C4-2B (cell line): ENCODE data around the gene GLT1D1.

ENCODE experiments used
- H3K27ac ChIP-seq: fragments of 450-650 bp; 2 replicates; pipeline ENCODE4 v1.5.1; 2017
- CTCF ChIP-seq: fragments of 450-650 bp; conservative IDR thresholded peaks from 2 replicates; pipeline ENCODE4 v1.5.1; 2017; ENCODE audit warnings: mild to moderate bottlenecking
- ZFX ChIP-seq: fragments of 450-650 bp; IDR thresholded peaks from 2 replicates; pipeline ENCODE4 v1.6.1; 2017

GLT1D1 gene

GRCh38 chr12:128980623-128981022 is 127.3 kb downstream of the GLT1D1 start:
- H3K27ac ChIP-seq: no peak overlapping the region
- TF ChIP-seq CTCF: no peak
- TF ChIP-seq ZFX: no peak

GRCh38 chr12:128981971-128982533 is 128.8 kb downstream of the GLT1D1 start:
- TF ChIP-seq CTCF (no peak), ZFX (no peak)
- H3K27ac ChIP-seq: no peak overlapping the region

- H3K27ac ChIP-seq: no peak overlapping the region
- TF ChIP-seq CTCF: no peak
- TF ChIP-seq ZFX: no peak
These were observed 129.7 kb downstream of the GLT1D1 start for GRCh38 chr12:128982933-128983332.

GRCh38 chr12:128983371-128983770 is 130.1 kb downstream of the GLT1D1 start:
- H3K27ac ChIP-seq: no peak overlapping the region
- TF ChIP-seq CTCF: no peak
- no peak for TF ChIP-seq ZFX

GRCh38 chr12:128986957-128987356 is 133.7 kb downstream of the GLT1D1 start:
- H3K27ac ChIP-seq: no peak overlapping the region
- TF ChIP-seq ZFX (no peak), CTCF (no peak)

- no peak overlapping the region for H3K27ac ChIP-seq
- TF ChIP-seq CTCF: no peak
- TF ChIP-seq ZFX: no peak
These were observed 136.0 kb downstream of the GLT1D1 start for GRCh38 chr12:128989287-128989686.

- TF ChIP-seq ZFX (no peak), CTCF (no peak)
These were observed 138.4 kb downstream of the GLT1D1 start for GRCh38 chr12:128991716-128992115.

More at GRCh38 chr12:128991716-128992115, 138.4 kb downstream of the GLT1D1 start:
- H3K27ac ChIP-seq: no peak overlapping the region
